K562 (cell line): ENCODE measurements around the gene FBP2. TPM values are rescaled to one million over a fixed set of nuclear protein-coding genes. Genes with fewer than 3 reads are reported as not detected.
"Not testable (repeated sequence)": the region's sequence is repeated elsewhere in the genome, so short reads cannot be mapped to it uniquely, and the experiment has no call there.

Experiments
- ATAC-seq: fragments of 200-7000 bp; cut with Tn5 transposase; 3 replicates; pipeline ENCODE4 v1.9.1; 2020; ENCODE audit warnings: moderate library complexity
- BruUV-seq: library from RNA; stranded (reverse); fragments of 400-500 nt; replicated peaks from 2 replicates; lab custom pipeline; 2021; lab: Mats Ljungman, UMichigan
- CTCF ChIA-PET: fragments of 300-600 bp; formaldehyde crosslinking; extraction: SDS; loops from one replicate; lab custom pipeline; 2021; ENCODE audit warnings: low intra/inter-chr PET ratio; lab: Yijun Ruan, JAX
- POLR2A ChIA-PET: fragments of 300-600, 350-650 bp; sonication (Branson Sonifier 250); formaldehyde crosslinking; extraction: SDS; loops from one replicate; lab custom pipeline; 2021; ENCODE audit warnings: antibody characterized with exemption, inconsistent platforms; lab: Yijun Ruan, JAX
- DNase-seq, 4 experiments: peaks; one replicate each; pipeline versions ENCODE4 v3.0.0 to v3.0.0-alpha.2; 2011 to 2018; ENCODE audit warnings: low spot score in 3 of 4, mixed read lengths in 3 of 4; ENCODE audit errors: extremely low read depth in 1 of 4
- FAIRE-seq: peaks from 2 replicates; lab custom pipeline; 2011; peaks lifted over from hg19 to GRCh38; lab: Jason Lieb, UNC
- H2AFZ ChIP-seq: 2 replicates; pipeline ENCODE4 v1.6.0; 2011; ENCODE audit warnings: low read depth, low read length, control low read depth, inconsistent platforms
- H3K27ac ChIP-seq: fragments of 200-600 bp; 3 replicates; pipeline ENCODE4 v1.8.0; 2011; ENCODE audit warnings: low read depth, mild to moderate bottlenecking, control low read depth, inconsistent platforms, low read length, moderate library complexity, mixed read lengths; ENCODE audit errors: extremely low read depth
- H3K27me3 ChIP-seq, 2 experiments: fragments of 300-600 bp in 1 of 2; 2 replicates in 1 of 2; 3 replicates in 1 of 2; pipeline versions ENCODE4 v1.6.0 to v1.8.0; 2011; ENCODE audit warnings: inconsistent platforms in 2 of 2, low read length in 2 of 2, mild to moderate bottlenecking in 1 of 2, mixed read lengths in 1 of 2, moderate library complexity in 1 of 2; ENCODE audit not compliant: control insufficient read depth in 2 of 2, insufficient read depth in 2 of 2
- H3K36me3 ChIP-seq: fragments of 300-600 bp; 3 replicates; pipeline ENCODE4 v1.8.0; 2011; ENCODE audit warnings: mild to moderate bottlenecking, low read length, inconsistent platforms; ENCODE audit not compliant: control insufficient read depth, insufficient read depth
- H3K4me1 ChIP-seq, 2 experiments: fragments of 200-600 bp in 1 of 2; replicated peaks in 1 of 2; 2 replicates in 1 of 2; 3 replicates in 1 of 2; pipeline versions ENCODE4 v1.5.1 to v1.8.0; 2011; ENCODE audit warnings: inconsistent platforms in 2 of 2, low read length in 2 of 2, mild to moderate bottlenecking in 1 of 2, mixed read lengths in 1 of 2, moderate library complexity in 1 of 2; ENCODE audit not compliant: control insufficient read depth in 2 of 2, insufficient read depth in 2 of 2
- H3K4me2 ChIP-seq: 2 replicates; pipeline ENCODE4 v1.6.1; 2011; ENCODE audit warnings: low read length, control low read depth, inconsistent platforms, mixed read lengths; ENCODE audit not compliant: insufficient read depth
- H3K4me3 ChIP-seq: fragments of 200-600 bp; sonication (generic), shearing (Covaris generic); 2 replicates; pipeline ENCODE4 v1.5.1; 2016; ENCODE audit warnings: control low read depth, inconsistent platforms
- H3K79me2 ChIP-seq: fragments of 200-600 bp; 3 replicates; pipeline ENCODE4 v1.8.0; 2011; ENCODE audit warnings: low read length, inconsistent platforms; ENCODE audit not compliant: control insufficient read depth, insufficient read depth
- H3K9ac ChIP-seq, 2 experiments: 2 replicates each; pipeline versions ENCODE4 v1.6.0 to v1.6.1; 2011; ENCODE audit warnings: low read depth in 2 of 2, low read length in 2 of 2, control low read depth in 1 of 2, inconsistent platforms in 1 of 2, mild to moderate bottlenecking in 1 of 2, mixed read lengths in 1 of 2; ENCODE audit not compliant: insufficient read depth in 1 of 2
- H3K9me1 ChIP-seq: one replicate; pipeline ENCODE4 v1.6.0; 2011; ENCODE audit warnings: inconsistent platforms, mild to moderate bottlenecking, low read length, moderate library complexity; ENCODE audit not compliant: control insufficient read depth, insufficient read depth
- H3K9me3 ChIP-seq: replicated peaks from 2 replicates; pipeline ENCODE4 v1.5.1; 2011; ENCODE audit warnings: low read depth, low read length, inconsistent platforms; ENCODE audit not compliant: control insufficient read depth, insufficient read depth
- H4K20me1 ChIP-seq: replicated peaks from 2 replicates; pipeline ENCODE4 v1.6.1; 2011; ENCODE audit warnings: low read length, inconsistent platforms, mixed read lengths; ENCODE audit not compliant: control insufficient read depth, insufficient read depth
- BACH1 ChIP-seq: fragments of 200-800 bp; sonication (Bioruptor generic); IDR thresholded peaks from 2 replicates; pipeline ENCODE4 v1.6.1; 2016; ENCODE audit warnings: missing genetic modification characterization, missing compliant biosample characterization
- FOSL1 ChIP-seq: fragments of 200-800 bp; sonication (Bioruptor generic); conservative IDR thresholded peaks from 2 replicates; pipeline ENCODE4 v1.6.1; 2016; ENCODE audit warnings: missing genetic modification characterization, missing compliant biosample characterization
- PYGO2 ChIP-seq: fragments of 450-650 bp; IDR thresholded peaks from 2 replicates; pipeline ENCODE4 v1.6.1; 2016; ENCODE audit warnings: mild to moderate bottlenecking, missing genetic modification characterization, moderate library complexity, missing compliant biosample characterization
- RAD51 ChIP-seq: fragments of 450-650 bp; IDR thresholded peaks from 2 replicates; pipeline ENCODE4 v1.7.1; 2016; ENCODE audit warnings: low read depth, mild to moderate bottlenecking, borderline replicate concordance
- whole genome bisulfite sequencing: fragments of 100-300 bp; shearing (Covaris generic); methylation state at CpG from one replicate; pipeline ENCODE4 v1.1.6; 2016; ENCODE audit warnings: low coverage, mixed read lengths; ENCODE audit not compliant: insufficient coverage; ENCODE audit errors: missing lambda C conversion rate; 5-methylcytosine and 5-hydroxymethylcytosine counted together
- in situ Hi-C: fragments of 300-500 bp; cut with MboI; formaldehyde crosslinking; loops from 4 replicates; pipeline ENCODE4 v1.15.0; 2018; ENCODE audit warnings: inconsistent platforms, mixed read lengths
- intact Hi-C: fragments of 100-400 bp; cut with micrococcal nuclease; formaldehyde crosslinking; loops from 2 replicates; pipeline ENCODE4 v1.14.2; 2022
- polyA plus RNA-seq, 8 experiments: library from polyadenylated mRNA; depleted of rRNA in 4 of 8; stranded (reverse) in 5 of 8; unstranded in 3 of 8; fragments of >200 nt; fragmentation: Nextera tagmentation in 2 of 8; fragmentation: Illumina TruSeq in 1 of 8; extraction: Ambion mirVana in 2 of 8; extraction: Trizol in 1 of 8; gene quantifications; 2 replicates each; pipeline versions ENCODE4 v1.2.1 to v1.2.3, GENCODE V29; 2011 to 2014; ENCODE audit warnings: inconsistent platforms in 1 of 8, missing spikeins in 1 of 8
- total RNA-seq, 7 experiments: library from RNA; depleted of rRNA in 6 of 7; stranded (reverse); fragments of >200 nt in 6 of 7; fragmentation: Illumina TruSeq in 2 of 7; extraction: Trizol in 2 of 7; gene quantifications; 2 replicates each; pipeline versions ENCODE4 v1.2.1 to v1.2.3, GENCODE V29; 2011 to 2021; ENCODE audit warnings: low replicate concordance in 1 of 7

FBP2 gene
- total and polyA plus RNA-seq, 9 of the 15 experiments (the other 6 are each of a cell fraction or from before 2014, with no cell fraction given): 0.06 TPM; not detected in 7

DNA sequence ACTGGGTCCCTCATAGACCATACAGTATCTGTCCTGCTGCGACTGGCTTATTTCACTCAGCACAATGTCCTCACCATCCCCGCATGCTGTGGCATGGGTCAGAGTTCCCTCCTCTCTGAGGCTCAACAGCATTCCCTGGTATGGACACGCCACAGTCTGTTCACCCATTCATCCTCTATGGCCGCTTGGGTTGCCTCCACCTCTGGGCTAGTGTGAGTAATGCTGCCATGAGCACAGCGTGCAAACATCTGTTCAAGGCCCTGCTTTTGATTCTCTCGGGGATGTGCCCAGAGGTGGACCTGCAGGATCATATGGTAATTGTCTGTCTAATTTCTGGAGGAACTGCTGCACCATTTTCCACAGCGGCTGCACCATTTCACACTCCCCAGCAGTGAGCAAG is 5.5 kb upstream of the FBP2 start (continued):
- TF ChIP-seq RAD51: no peak

- BruUV-seq, POLR2A ChIA-PET, H3K4me1 ChIP-seq, FAIRE-seq, intact Hi-C loops, H3K9me3 ChIP-seq, H3K9ac ChIP-seq, H3K79me2 ChIP-seq, H3K36me3 ChIP-seq, H3K4me3 ChIP-seq, in situ Hi-C loops, H3K4me2 ChIP-seq, DNase-seq, H2AFZ ChIP-seq, H3K9me1 ChIP-seq, H3K27ac ChIP-seq, ATAC-seq, CTCF ChIA-PET, H4K20me1 ChIP-seq: not testable (repeated sequence)
- H3K27me3 ChIP-seq: peaks cover 52 to 74% of the 10 kb centered on the region in 2 experiments
- WGBS: 3% methylated on average over 7 of the region's 7 CpGs
Measured at GRCh38 chr9:94592683-94593082, 941 bp downstream of the FBP2 start.

DNA sequence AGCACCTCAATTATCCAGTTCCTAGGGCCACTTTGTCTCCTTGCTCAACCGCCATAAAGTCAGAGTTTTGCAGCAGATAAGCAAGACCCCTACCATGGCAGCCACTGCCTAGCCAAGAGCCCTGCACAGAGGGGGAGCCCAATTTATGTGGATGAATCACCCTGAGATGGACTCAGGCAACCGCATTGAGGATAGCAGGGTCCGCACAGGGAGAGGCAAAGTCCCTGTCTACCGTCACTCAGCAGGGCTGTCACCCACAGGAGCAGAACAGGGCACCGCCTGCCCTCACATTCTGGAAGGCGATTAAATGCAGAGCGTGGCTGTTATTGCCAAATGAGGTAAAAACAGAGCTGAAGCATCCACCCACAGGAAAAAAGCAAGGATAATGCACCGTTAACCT is 1.7 kb downstream of the FBP2 start:
- Histone ChIP-seq H3K9me1 (no peaks in the 10 kb centered on the region), H3K9ac (no peak overlapping the region)
- no peak for TF ChIP-seq PYGO2 (tag)
- no peak for TF ChIP-seq BACH1 (tag)
- no peak for TF ChIP-seq FOSL1 (tag)
- TF ChIP-seq, all 486 proteins: peak for 0
- H3K4me3 ChIP-seq: no peak overlapping the region
- no peaks in the 10 kb centered on the region for H3K9me3 ChIP-seq
- no peaks in the 10 kb centered on the region for H3K36me3 ChIP-seq
- FAIRE-seq: no peak
- H3K4me2 ChIP-seq: no peak overlapping the region
- no peak for ATAC-seq
- H3K27me3 ChIP-seq: peaks cover 54 to 78% of the 10 kb centered on the region in 2 experiments
- ChIA-PET CTCF (no interaction called here), POLR2A (no interaction called here)
- intact Hi-C loops: no loop called here
- no peaks in the 10 kb centered on the region for H3K79me2 ChIP-seq
- no peak overlapping the region for H2AFZ ChIP-seq
- no peaks in the 10 kb centered on the region; the same call in 1 of the 2 replicates for H4K20me1 ChIP-seq
- BruUV-seq: no TSS peak
- no peak overlapping the region for H3K27ac ChIP-seq
- DNase-seq: no peak
- in situ Hi-C loops: no loop called here
- WGBS: 8% methylated on average over 8 of the region's 8 CpGs
- peaks cover 0 to 3% of the 10 kb centered on the region in 2 experiments; a peak in 2 of 5 replicates for H3K4me1 ChIP-seq

- H3K4me1 ChIP-seq, intact Hi-C loops, H3K9me3 ChIP-seq, ATAC-seq, H3K4me2 ChIP-seq, H2AFZ ChIP-seq, H3K9me1 ChIP-seq, DNase-seq, H4K20me1 ChIP-seq, H3K4me3 ChIP-seq, H3K36me3 ChIP-seq, H3K9ac ChIP-seq, BruUV-seq, H3K27ac ChIP-seq, CTCF ChIA-PET, in situ Hi-C loops, POLR2A ChIA-PET, FAIRE-seq, H3K79me2 ChIP-seq: not testable (repeated sequence)
- H3K27me3 ChIP-seq: peaks cover 59 to 81% of the 10 kb centered on the region in 2 experiments
- WGBS: 40% methylated on average over 8 of the region's 38 CpGs
Measured at GRCh38 chr9:94591046-94591545, 2.5 kb downstream of the FBP2 start.
